ENCODE results near the gene GLYR1.

DNA sequence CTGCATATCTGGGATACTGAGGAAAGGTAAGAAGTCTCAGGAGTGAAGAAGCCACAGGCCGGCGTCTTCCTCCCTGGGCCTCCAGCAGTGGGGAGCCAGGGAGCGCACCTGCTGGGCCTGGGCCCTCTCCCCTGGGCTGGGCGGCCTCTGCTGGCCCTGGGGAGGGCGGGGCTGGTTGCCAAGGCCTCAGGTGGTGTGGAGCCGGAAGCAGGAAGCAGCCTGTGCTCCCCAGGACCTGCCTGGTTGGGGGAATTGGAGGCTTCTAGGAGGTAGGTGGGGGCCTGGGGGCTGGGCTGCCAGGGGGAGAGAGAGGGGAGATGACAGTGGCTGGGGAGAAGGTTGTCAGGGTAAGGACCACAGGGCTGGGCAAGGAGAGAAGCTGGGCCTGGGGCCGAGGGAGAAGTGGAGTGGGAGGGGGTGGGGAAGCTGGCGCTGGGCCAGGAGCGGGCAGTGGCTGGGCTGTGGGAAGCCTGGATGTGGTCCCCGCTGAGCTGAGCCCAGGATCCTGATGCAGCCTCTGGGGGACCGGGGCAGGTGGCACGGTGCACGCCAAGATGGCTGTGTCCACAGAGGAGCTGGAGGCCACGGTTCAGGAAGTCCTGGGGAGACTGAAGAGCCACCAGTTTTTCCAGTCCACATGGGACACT, 51.8 kb downstream of the GLYR1 start, which contains the start of gene SMIM22:
- TF ChIP-seq, protein P1, sequence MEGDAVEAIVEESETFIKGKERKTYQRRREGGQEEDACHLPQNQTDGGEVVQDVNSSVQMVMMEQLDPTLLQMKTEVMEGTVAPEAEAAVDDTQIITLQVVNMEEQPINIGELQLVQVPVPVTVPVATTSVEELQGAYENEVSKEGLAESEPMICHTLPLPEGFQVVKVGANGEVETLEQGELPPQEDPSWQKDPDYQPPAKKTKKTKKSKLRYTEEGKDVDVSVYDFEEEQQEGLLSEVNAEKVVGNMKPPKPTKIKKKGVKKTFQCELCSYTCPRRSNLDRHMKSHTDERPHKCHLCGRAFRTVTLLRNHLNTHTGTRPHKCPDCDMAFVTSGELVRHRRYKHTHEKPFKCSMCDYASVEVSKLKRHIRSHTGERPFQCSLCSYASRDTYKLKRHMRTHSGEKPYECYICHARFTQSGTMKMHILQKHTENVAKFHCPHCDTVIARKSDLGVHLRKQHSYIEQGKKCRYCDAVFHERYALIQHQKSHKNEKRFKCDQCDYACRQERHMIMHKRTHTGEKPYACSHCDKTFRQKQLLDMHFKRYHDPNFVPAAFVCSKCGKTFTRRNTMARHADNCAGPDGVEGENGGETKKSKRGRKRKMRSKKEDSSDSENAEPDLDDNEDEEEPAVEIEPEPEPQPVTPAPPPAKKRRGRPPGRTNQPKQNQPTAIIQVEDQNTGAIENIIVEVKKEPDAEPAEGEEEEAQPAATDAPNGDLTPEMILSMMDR (IDR thresholded peaks at IDR 0.05), result no peak
- TF ChIP-seq POLR2A (IDR thresholded peaks at IDR 0.05), result no peak
